Breast epithelium (tissue), 4 donors: ENCODE results near the gene SKAP2. TPM values are rescaled to one million over a fixed set of nuclear protein-coding genes. Genes with fewer than 3 reads are reported as not detected.

Source experiments
- DNase-seq, 2 donors: peaks; one replicate each; pipeline ENCODE4 v3.0.0-alpha.2; 2019; ENCODE audit warnings: low spot score in 2 of 2
- H3K27ac ChIP-seq, 2 donors: fragments of 200-600 bp; sonication (generic) in 1 of 2; one replicate each; pipeline ENCODE4 v1.5.1; 2016 to 2019; ENCODE audit warnings: mild to moderate bottlenecking in 1 of 2
- H3K27me3 ChIP-seq, 2 donors: fragments of 200-600 bp; sonication (generic) in 1 of 2; one replicate each; pipeline versions ENCODE4 v1.5.1 to v1.6.0; 2017 to 2019; ENCODE audit warnings: control low read depth in 1 of 2, mild to moderate bottlenecking in 1 of 2
- H3K36me3 ChIP-seq: fragments of 200-600 bp; one replicate; pipeline ENCODE4 v1.5.1; 2019
- H3K4me1 ChIP-seq, 2 donors: fragments of 200-600 bp; sonication (generic); one replicate each; pipeline ENCODE4 v1.5.1; 2016 to 2019; ENCODE audit warnings: control low read depth in 1 of 2
- H3K4me3 ChIP-seq, 3 donors: fragments of 200-600 bp; sonication (generic); 1 replicate in 2 of 3; 2 replicates in 1 of 3; pipeline ENCODE4 v1.5.1; 2016 to 2019; ENCODE audit warnings: mild to moderate bottlenecking in 3 of 3, moderate library complexity in 2 of 3
- H3K9me3 ChIP-seq, 2 donors: fragments of 200-600 bp; sonication (generic) in 1 of 2; one replicate each; pipeline ENCODE4 v1.5.1; 2016 to 2019; ENCODE audit warnings: control low read depth in 1 of 2
- POLR2A ChIP-seq: fragments of 450-650 bp; IDR thresholded peaks from one replicate; pipeline ENCODE4 v1.6.1; 2016; ENCODE audit warnings: antibody characterized with exemption, mild to moderate bottlenecking, moderate library complexity
- POLR2AphosphoS5 ChIP-seq, 3 donors: sonication (generic); formaldehyde crosslinking; IDR thresholded peaks; one replicate each; pipeline ENCODE4 v1.6.1; 2017; ENCODE audit warnings: antibody characterized with exemption in 3 of 3
- intact Hi-C: fragments of 100-400 bp; cut with DNase I; formaldehyde crosslinking; loops from one replicate; pipeline ENCODE4 v1.15.1; 2023; ENCODE audit warnings: low total_unique reads
- total RNA-seq, 3 donors: library from RNA; depleted of rRNA; stranded (reverse); fragments of >200 nt; gene quantifications; one replicate each; pipeline ENCODE4 v1.1.0, GENCODE V29; 2016
- TF ChIP-seq, protein P1 (sequence below), 3 donors: fragments of 450-650 bp; IDR thresholded peaks; one replicate each; pipeline ENCODE4 v1.5.1; 2016 to 2017; ENCODE audit warnings: antibody characterized with exemption in 3 of 3, mild to moderate bottlenecking in 3 of 3, moderate library complexity in 3 of 3

The SKAP2 gene
- total RNA-seq, 3 donors from 2014 or later: 26.5 to 46.5 (median 35.7) TPM

DNA sequence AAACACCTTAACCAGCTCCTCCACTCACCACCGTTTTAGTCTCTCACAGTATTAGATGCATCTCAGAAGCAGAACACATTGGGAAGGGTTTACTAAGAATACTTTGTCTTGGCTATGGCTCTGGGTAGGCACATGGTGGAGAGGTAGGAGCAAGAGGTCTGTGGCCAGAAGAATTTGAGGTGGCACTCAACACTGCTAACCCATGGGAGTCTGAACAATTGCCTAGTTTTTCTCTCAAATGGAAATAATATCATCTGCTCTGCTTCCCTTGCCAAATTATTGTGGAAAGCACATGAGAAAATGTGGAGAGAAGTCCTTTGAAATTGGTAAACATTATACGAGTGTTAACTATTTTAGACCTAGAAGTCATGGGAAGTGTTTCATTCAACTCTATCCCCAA, 214.3 kb downstream of the SKAP2 start:
- no peak overlapping the region for H3K27ac ChIP-seq
- intact Hi-C loops: loop anchor here (10.0 kb wide), 1 partner anchor 1475 kb away; no protein-coding TSS in a partner anchor
- no peak for DNase-seq
- H3K36me3 ChIP-seq: no peaks in the 10 kb centered on the region
- H3K27me3 ChIP-seq: no peaks in the 10 kb centered on the region
- H3K4me1 ChIP-seq: no peaks in the 10 kb centered on the region
- H3K9me3 ChIP-seq: no peaks in the 10 kb centered on the region
- TF ChIP-seq, protein P1, sequence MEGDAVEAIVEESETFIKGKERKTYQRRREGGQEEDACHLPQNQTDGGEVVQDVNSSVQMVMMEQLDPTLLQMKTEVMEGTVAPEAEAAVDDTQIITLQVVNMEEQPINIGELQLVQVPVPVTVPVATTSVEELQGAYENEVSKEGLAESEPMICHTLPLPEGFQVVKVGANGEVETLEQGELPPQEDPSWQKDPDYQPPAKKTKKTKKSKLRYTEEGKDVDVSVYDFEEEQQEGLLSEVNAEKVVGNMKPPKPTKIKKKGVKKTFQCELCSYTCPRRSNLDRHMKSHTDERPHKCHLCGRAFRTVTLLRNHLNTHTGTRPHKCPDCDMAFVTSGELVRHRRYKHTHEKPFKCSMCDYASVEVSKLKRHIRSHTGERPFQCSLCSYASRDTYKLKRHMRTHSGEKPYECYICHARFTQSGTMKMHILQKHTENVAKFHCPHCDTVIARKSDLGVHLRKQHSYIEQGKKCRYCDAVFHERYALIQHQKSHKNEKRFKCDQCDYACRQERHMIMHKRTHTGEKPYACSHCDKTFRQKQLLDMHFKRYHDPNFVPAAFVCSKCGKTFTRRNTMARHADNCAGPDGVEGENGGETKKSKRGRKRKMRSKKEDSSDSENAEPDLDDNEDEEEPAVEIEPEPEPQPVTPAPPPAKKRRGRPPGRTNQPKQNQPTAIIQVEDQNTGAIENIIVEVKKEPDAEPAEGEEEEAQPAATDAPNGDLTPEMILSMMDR (IDR thresholded peaks at IDR 0.05): no peak
- TF ChIP-seq POLR2A: no peak
- TF ChIP-seq POLR2AphosphoS5 (IDR thresholded peaks at IDR 0.05): no peak
- H3K4me3 ChIP-seq: no peak overlapping the region

DNA sequence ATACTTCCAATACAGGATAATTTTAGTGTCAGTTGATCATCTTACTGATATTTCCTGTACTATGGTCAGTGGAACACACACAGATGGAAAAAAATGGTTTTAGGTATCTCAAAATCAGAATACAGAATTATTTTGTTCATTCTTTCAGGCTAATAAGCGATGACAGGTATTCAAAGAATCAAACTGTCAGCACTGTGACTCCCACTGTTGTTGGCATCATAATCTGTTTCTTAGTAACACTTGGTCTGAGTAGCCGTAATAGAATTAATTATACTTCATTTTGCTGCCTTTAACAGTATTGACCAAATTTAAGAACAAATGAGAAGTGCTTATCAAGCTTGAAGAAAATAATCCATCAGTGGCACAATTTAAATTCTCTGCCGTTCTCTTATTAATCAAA, 215.0 kb downstream of the SKAP2 start:
- Histone ChIP-seq H3K36me3 (no peaks in the 10 kb centered on the region), H3K9me3 (no peaks in the 10 kb centered on the region), H3K4me1 (no peaks in the 10 kb centered on the region), H3K4me3 (no peak overlapping the region), H3K27ac (no peak overlapping the region), H3K27me3 (no peaks in the 10 kb centered on the region)
- intact Hi-C loops: no loop called here
- DNase-seq: no peak
- TF ChIP-seq, protein P1 (IDR thresholded peaks at IDR 0.05): no peak
- TF ChIP-seq POLR2A (no peak), POLR2AphosphoS5 (IDR thresholded peaks at IDR 0.05) (no peak)

DNA sequence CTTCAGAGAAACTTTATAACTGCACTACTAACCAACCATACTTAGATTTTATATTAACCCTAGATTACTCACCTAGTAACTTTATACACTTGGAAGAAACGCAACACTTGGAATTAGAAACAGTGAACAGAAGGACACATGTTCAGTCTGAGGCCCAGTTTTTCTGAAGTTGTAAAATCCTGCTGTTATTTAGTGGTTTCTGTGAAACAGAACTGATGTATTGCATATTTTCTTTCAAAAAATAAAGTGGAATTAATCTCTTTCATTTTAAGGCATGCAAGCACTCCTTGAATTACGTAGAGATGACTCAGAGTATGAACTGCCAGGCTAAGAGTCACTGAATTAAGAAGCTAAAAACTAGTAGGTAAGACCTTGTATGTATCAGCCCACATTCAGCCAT, 215.8 kb downstream of the SKAP2 start:
- Histone ChIP-seq H3K27ac (no peak overlapping the region), H3K36me3 (no peaks in the 10 kb centered on the region), H3K4me1 (no peaks in the 10 kb centered on the region), H3K4me3 (no peak overlapping the region), H3K9me3 (no peaks in the 10 kb centered on the region), H3K27me3 (no peaks in the 10 kb centered on the region)
- intact Hi-C loops: no loop called here
- no peak for TF ChIP-seq POLR2AphosphoS5 (IDR thresholded peaks at IDR 0.05)
- TF ChIP-seq, protein P1 (IDR thresholded peaks at IDR 0.05): no peak
- DNase-seq: no peak

DNA sequence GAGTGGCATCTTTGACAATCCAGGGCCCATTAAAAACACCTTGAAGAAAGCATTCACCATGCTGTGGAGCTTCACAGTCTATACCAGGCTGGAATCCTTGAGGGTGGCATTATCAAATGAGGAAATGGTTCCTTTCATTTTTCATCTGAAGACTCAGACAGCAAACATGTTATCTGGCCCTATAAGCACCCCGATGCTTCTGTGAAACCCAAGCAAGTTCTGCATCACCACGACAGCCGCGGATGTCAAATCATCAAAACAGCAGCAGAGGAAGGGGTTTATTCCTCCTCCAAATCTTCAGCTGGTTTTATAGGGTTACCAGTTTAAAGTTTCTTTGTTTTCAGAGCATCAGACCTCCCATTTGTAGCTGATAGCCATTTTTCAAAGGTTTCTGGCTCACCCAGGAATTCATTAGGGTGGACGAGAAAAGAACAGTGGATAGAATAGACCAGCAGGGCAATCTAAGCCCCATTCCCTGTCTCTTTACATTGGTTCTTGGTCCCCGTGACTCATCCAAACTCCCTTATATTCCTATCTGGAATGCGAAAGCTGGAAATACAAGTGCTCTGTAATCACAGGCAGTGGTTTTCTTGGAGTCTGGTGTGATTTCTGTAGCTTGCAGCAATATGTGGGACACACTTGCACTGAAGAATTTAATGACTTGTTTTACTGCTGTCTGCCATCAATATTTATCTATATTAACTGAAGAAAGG, 217.9 kb downstream of the SKAP2 start:
- no peaks in the 10 kb centered on the region for H3K9me3 ChIP-seq
- no peak overlapping the region for H3K27ac ChIP-seq
- intact Hi-C loops: no loop called here
- no peaks in the 10 kb centered on the region for H3K27me3 ChIP-seq
- no peak for DNase-seq
- TF ChIP-seq POLR2AphosphoS5 (IDR thresholded peaks at IDR 0.05) (no peak), POLR2A (no peak)
- TF ChIP-seq, protein P1 (IDR thresholded peaks at IDR 0.05): no peak
- no peak overlapping the region for H3K4me3 ChIP-seq
- no peaks in the 10 kb centered on the region for H3K4me1 ChIP-seq
- no peaks in the 10 kb centered on the region for H3K36me3 ChIP-seq

DNA sequence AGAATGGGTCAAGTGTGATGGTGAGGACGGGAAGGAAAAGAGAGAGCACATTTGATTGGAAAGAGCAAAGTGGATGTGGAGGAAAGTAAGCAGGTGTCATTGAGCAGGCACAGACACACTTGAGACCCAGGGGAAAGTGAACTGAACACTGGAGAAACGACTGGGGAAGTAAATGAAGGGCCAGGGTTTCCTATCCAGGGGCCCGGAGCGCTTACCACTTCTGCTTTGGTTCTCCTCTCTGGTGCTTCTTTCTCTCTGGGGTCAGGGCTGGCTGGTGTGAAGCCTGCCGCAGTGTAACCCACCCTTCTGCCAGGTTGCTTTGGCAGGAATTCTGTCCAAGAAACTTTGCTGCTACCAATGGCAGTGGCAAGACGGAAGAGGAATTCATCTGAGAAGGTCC, 219.3 kb downstream of the SKAP2 start:
- intact Hi-C loops: no loop called here

More for the DNA sequence above, 219.3 kb downstream of the SKAP2 start:
- Histone ChIP-seq H3K4me1 (no peaks in the 10 kb centered on the region), H3K36me3 (no peaks in the 10 kb centered on the region), H3K27me3 (no peaks in the 10 kb centered on the region), H3K27ac (no peak overlapping the region), H3K9me3 (no peaks in the 10 kb centered on the region), H3K4me3 (no peak overlapping the region)
- no peak for DNase-seq
- TF ChIP-seq, protein P1 (IDR thresholded peaks at IDR 0.05): no peak
- no peak for TF ChIP-seq POLR2A
- no peak for TF ChIP-seq POLR2AphosphoS5 (IDR thresholded peaks at IDR 0.05)
